ENCODE results near the gene HAAO. TPM values are rescaled to one million over a fixed set of nuclear protein-coding genes. Genes with fewer than 3 reads are reported as not detected.

The HAAO gene
- total RNA-seq, 1 donor: 0.43 TPM

DNA sequence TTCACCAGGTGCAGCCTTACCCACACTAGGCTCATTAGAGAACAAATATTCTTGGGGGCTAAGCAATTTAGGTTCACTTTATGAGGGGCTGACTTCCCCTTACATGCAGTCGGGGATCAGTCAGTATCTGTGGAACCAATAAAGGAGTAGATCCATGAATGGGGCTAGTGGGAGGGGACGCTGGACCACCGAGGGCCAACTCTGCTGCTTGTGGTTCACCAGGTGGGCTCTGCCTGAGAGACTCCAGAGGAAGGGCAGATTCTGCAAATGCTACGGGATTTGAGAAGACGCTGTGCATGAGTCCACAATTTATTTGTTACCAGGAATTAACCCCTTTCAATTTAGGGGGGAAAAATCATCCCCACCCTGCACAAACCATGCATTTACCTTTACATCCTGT, 15.9 kb upstream of the HAAO start:
- DNase-seq (ENCODE audit: low read depth): no peak
- TF ChIP-seq, protein P1, sequence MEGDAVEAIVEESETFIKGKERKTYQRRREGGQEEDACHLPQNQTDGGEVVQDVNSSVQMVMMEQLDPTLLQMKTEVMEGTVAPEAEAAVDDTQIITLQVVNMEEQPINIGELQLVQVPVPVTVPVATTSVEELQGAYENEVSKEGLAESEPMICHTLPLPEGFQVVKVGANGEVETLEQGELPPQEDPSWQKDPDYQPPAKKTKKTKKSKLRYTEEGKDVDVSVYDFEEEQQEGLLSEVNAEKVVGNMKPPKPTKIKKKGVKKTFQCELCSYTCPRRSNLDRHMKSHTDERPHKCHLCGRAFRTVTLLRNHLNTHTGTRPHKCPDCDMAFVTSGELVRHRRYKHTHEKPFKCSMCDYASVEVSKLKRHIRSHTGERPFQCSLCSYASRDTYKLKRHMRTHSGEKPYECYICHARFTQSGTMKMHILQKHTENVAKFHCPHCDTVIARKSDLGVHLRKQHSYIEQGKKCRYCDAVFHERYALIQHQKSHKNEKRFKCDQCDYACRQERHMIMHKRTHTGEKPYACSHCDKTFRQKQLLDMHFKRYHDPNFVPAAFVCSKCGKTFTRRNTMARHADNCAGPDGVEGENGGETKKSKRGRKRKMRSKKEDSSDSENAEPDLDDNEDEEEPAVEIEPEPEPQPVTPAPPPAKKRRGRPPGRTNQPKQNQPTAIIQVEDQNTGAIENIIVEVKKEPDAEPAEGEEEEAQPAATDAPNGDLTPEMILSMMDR (IDR thresholded peaks at IDR 0.05; ENCODE audit: insufficient read depth, low read depth, low read length): no peak
- no peak overlapping the region for H3K4me3 ChIP-seq (ENCODE audit: low read depth, low read length)

DNA sequence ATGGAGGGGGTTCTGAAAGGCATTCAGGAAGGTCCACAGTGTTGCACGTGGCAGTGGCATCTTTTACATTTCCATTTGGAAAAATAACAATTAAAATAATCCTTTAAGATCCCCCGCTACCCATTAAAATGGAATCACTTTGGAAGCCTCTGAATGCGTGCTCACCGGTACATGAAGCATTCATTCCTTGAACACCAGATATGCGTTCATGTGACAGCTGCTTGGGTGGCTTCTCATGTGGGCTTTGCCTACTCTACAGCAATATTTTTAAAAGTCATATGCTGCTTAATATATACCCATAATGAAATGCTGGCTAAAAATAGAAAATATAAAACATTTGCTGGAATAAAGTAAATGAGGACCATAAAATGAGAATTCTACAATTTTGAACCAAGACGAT, 14.4 kb upstream of the HAAO start:
- no peak for DNase-seq (ENCODE audit: low read depth)
- TF ChIP-seq, protein P1 (IDR thresholded peaks at IDR 0.05; ENCODE audit: insufficient read depth, low read depth, low read length): no peak
- H3K4me3 ChIP-seq (ENCODE audit: low read depth, low read length): no peak overlapping the region

DNA sequence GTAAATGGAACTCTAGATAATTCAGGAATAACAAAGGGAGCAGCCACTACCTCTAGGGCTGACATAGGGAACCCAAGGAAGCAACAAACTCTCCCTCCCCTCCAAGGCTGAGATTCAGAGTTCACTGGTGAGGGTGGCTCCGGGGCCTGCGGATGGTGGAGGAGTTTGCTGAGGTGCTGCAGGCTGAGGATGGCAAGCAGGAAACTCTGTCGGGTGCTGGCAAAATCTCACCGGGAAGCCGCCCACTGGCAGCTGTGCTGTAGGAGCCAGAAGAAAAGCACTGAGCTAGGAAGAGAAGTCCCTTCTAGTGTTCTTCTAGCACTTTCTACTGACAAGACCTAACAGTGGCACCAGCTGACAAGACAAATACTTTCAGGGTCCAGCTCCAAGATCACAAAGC, 12.5 kb upstream of the HAAO start:
- no peak for DNase-seq (ENCODE audit: low read depth)
- TF ChIP-seq, protein P1 (IDR thresholded peaks at IDR 0.05; ENCODE audit: insufficient read depth, low read depth, low read length): no peak
- H3K4me3 ChIP-seq (ENCODE audit: low read depth, low read length): no peak overlapping the region

DNA sequence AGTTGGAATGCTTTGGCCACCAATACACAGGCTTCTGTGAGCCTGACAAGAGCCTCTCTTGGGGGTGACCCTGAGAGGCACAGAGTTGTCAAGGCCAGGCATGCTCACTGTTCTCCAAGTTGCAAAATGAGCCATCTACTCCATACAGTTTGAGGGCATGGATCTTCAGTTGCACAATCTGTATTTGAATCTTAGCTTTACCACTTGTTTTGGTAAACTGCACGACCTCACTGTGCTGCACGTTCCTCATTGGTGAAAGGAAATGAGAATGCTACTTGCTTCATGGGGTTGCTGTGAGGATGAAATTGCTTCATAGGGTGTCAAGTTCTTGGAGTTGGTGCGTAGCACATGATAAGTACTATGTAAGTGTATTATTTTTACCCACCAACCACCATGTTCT, 12.0 kb upstream of the HAAO start:
- DNase-seq (ENCODE audit: low read depth): peak; percentile 93
- H3K4me3 ChIP-seq (ENCODE audit: low read depth, low read length): no peak overlapping the region
- TF ChIP-seq, protein P1 (IDR thresholded peaks at IDR 0.05; ENCODE audit: insufficient read depth, low read depth, low read length): no peak

DNA sequence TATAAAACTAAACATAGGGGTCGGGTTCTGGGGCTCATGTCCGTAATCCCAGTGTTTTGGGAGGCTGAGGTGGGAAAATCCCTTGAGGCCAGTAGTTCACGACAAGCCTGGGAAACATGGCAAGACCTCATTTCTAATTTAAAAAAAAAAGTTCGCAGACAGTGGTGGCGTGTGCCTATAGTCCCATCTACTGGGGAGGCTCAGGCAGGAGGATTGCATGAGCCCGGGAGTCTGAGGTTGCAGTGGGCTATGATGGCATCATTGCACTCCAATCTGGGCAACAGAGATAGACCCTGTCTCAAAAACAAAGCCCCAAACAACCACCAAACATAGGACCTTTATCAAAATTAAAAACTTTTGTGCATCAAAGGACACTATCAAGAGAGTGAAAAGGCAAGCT, 9.8 kb upstream of the HAAO start:
- no peak for DNase-seq (ENCODE audit: low read depth)
- H3K4me3 ChIP-seq (ENCODE audit: low read depth, low read length): no peak overlapping the region
- TF ChIP-seq, protein P1 (IDR thresholded peaks at IDR 0.05; ENCODE audit: insufficient read depth, low read depth, low read length): no peak

DNA sequence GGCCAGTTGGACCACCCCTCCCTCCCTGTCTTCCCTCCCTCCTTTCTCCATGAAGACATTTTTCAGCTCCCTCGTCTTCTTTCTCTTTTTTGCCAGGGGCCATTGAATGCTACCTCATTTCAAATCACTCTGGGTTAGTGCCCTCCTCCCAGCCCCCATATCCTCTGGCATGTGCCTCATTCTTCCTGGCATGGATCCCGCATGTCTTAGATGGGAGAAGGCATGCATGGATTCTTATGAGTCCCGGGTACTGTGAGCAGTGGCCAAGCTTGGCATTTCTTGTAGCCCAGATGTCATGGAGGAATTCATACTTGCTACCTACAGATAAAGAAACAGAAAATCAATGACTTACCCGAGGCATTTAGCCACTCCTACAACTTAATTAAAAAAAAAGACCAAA, 9.0 kb upstream of the HAAO start:
- TF ChIP-seq, protein P1 (IDR thresholded peaks at IDR 0.05; ENCODE audit: insufficient read depth, low read depth, low read length): no peak
- no peak for DNase-seq (ENCODE audit: low read depth)

DNA sequence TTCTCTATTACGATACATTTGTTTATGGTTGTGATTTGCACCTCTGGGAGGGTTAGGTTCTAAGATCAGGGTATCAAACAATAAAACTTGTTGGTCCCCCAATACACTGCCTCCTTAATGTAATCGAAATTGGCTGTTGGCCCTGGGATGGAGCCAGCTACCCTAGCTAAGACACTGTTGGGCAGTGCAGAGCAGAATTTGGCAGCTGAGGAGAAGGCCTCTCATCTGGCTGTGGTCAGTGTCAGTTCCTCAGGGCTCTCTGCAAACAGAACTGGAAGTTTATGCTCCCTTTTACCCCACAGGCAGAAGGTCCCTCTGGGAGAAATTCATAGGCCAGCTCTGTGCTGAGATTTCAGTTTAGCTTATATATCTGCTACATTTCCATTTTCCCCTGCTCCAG, 8.6 kb upstream of the HAAO start:
- no peak for DNase-seq (ENCODE audit: low read depth)
- no peak overlapping the region for H3K4me3 ChIP-seq (ENCODE audit: low read depth, low read length)
- TF ChIP-seq, protein P1 (IDR thresholded peaks at IDR 0.05; ENCODE audit: insufficient read depth, low read depth, low read length): no peak

More for the DNA sequence above, 9.0 kb upstream of the HAAO start:
- H3K4me3 ChIP-seq (ENCODE audit: low read depth, low read length): no peak overlapping the region

Data from fibroblast of villous mesenchyme (primary cell).